Right lobe of liver (tissue), 6 donors: ENCODE data around the gene TMPRSS9. TPM values are rescaled to one million over a fixed set of nuclear protein-coding genes. Genes with fewer than 3 reads are reported as not detected.

ENCODE experiments used
- ATAC-seq, 4 donors: fragments of 200-7000 bp; cut with Tn5 transposase; one replicate each; pipeline ENCODE4 v1.9.1; 2020; ENCODE audit warnings: mild to moderate bottlenecking in 4 of 4, moderate library complexity in 4 of 4
- DNase-seq, 3 donors: peaks; one replicate each; pipeline ENCODE4 v3.0.0-alpha.2; 2020
- H3K27ac ChIP-seq, 3 donors: fragments of 200-600 bp; one replicate each; pipeline ENCODE4 v1.8.0; 2022
- H3K27me3 ChIP-seq, 2 donors: fragments of 200-600 bp; one replicate each; pipeline ENCODE4 v1.8.0; 2022
- H3K36me3 ChIP-seq, 4 donors: fragments of 200-600 bp; sonication (generic) in 1 of 4; one replicate each; pipeline versions ENCODE4 v1.5.1 to v1.8.0; 2017 to 2022; ENCODE audit warnings: control low read depth in 1 of 4
- H3K4me1 ChIP-seq, 4 donors: fragments of 200-600 bp; sonication (generic) in 1 of 4; one replicate each; pipeline versions ENCODE4 v1.5.1 to v1.8.0; 2017 to 2022; ENCODE audit warnings: control low read depth in 1 of 4
- H3K4me3 ChIP-seq, 3 donors: fragments of 200-600 bp; one replicate each; pipeline ENCODE4 v1.8.0; 2022
- H3K9me3 ChIP-seq, 4 donors: fragments of 200-600 bp; sonication (generic) in 1 of 4; one replicate each; pipeline versions ENCODE4 v1.5.1 to v1.8.0; 2017 to 2022; ENCODE audit warnings: control low read depth in 1 of 4
- POLR2A ChIP-seq: fragments of 450-650 bp; IDR thresholded peaks from one replicate; pipeline ENCODE4 v1.6.1; 2017; ENCODE audit warnings: antibody characterized with exemption, mild to moderate bottlenecking
- WGBS: methylation state at CpG from one replicate; pipeline ENCODE4 v1.1.6; 2018; ENCODE audit warnings: low coverage, low lambda C conversion rate; ENCODE audit not compliant: insufficient coverage; ENCODE audit errors: missing lambda C conversion rate; 5-methylcytosine and 5-hydroxymethylcytosine counted together
- intact Hi-C, 2 donors: fragments of 100-400 bp; cut with DNase I; formaldehyde crosslinking; loops; one replicate each; pipeline versions ENCODE4 v1.11.2 to v1.14.1; 2022
- total RNA-seq, 6 experiments: library from RNA; depleted of rRNA in 2 of 6; stranded (reverse); fragments of >200 nt in 2 of 6; fragmentation: NEBNext Ultra II Directional in 3 of 6; extraction: Animal tissue kit (Norgen Biotek cat#: 25700) in 3 of 6; gene quantifications; one replicate each; pipeline versions ENCODE4 v1.1.0 to v1.2.4, GENCODE V29; 2016 to 2023
- TF ChIP-seq, protein P1 (sequence below), 4 donors: fragments of 200-600 bp in 3 of 4; fragments of 450-650 bp in 1 of 4; IDR thresholded peaks; one replicate each; pipeline versions ENCODE4 v1.5.1 to v1.8.0; 2016 to 2022; ENCODE audit warnings: antibody characterized with exemption in 4 of 4, mild to moderate bottlenecking in 2 of 4
- donor health status: DM: no; HTN: yes; CAD: no.
- donor health status: DM: no; HTN: no; CAD: no.
- donor health status: DM: no; HTN: no; CAD: no.
- donor health status: DM: no; HTN: yes; CAD: no.
- donor health status: DM: no; HTN: yes; CAD: no.

The TMPRSS9 gene
- total RNA-seq, 6 experiments from 2014 or later, result 0.12 to 6.7 (median 2.9) TPM

- peaks cover 0 to under 1% (median 0%) of the 10 kb centered on the region in 4 donors for H3K36me3 ChIP-seq
- H3K4me1 ChIP-seq, result no peaks in the 10 kb centered on the region
Measured at GRCh38 chr19:2443116-2443784, 83.2 kb downstream of the TMPRSS9 start.

DNA sequence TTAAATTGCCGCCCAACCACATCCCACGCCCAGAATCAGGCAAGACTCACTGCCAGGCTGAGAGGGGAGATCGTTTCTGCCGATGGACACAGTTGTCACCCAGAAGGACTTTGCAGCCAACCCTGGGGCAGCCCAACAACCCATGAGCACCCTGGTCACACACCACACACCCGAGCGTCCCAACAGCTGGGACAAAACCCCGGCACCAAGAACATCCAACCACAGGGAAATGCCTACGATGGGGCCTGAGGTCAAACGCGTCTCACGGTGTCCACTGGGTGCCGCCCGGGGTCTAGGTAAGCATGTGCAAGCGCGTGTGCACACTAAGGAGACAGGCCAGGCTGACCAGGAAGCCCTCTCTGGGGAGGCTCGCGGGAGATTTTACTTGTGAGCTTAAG, 83.7 kb downstream of the TMPRSS9 start:
- no peaks in the 10 kb centered on the region for H3K36me3 ChIP-seq
- intact Hi-C loops, result no loop called here
- no peaks in the 10 kb centered on the region for H3K9me3 ChIP-seq
- TF ChIP-seq, protein P1, sequence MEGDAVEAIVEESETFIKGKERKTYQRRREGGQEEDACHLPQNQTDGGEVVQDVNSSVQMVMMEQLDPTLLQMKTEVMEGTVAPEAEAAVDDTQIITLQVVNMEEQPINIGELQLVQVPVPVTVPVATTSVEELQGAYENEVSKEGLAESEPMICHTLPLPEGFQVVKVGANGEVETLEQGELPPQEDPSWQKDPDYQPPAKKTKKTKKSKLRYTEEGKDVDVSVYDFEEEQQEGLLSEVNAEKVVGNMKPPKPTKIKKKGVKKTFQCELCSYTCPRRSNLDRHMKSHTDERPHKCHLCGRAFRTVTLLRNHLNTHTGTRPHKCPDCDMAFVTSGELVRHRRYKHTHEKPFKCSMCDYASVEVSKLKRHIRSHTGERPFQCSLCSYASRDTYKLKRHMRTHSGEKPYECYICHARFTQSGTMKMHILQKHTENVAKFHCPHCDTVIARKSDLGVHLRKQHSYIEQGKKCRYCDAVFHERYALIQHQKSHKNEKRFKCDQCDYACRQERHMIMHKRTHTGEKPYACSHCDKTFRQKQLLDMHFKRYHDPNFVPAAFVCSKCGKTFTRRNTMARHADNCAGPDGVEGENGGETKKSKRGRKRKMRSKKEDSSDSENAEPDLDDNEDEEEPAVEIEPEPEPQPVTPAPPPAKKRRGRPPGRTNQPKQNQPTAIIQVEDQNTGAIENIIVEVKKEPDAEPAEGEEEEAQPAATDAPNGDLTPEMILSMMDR (IDR thresholded peaks at IDR 0.05), result no peak
- TF ChIP-seq POLR2A, result no peak
- no peaks in the 10 kb centered on the region for H3K4me1 ChIP-seq
- H3K27me3 ChIP-seq, result no peaks in the 10 kb centered on the region
- H3K4me3 ChIP-seq, result no peak overlapping the region
- ATAC-seq (no peak), DNase-seq (no peak)
- no peak overlapping the region for H3K27ac ChIP-seq
- WGBS, result 57% methylated on average over 1 of the region's 17 CpGs

More at GRCh38 chr19:2443116-2443784, 83.2 kb downstream of the TMPRSS9 start:
- no peak overlapping the region for H3K27ac ChIP-seq
- DNase-seq, result no peak
- no peak overlapping the region for H3K4me3 ChIP-seq
- no peak for TF ChIP-seq POLR2A
- TF ChIP-seq, protein P1 (IDR thresholded peaks at IDR 0.05), result no peak
- no peak for ATAC-seq
- intact Hi-C loops, result no loop called here
- H3K27me3 ChIP-seq, result no peaks in the 10 kb centered on the region
- H3K9me3 ChIP-seq, result no peaks in the 10 kb centered on the region
- 93% methylated on average over 3 of the region's 22 CpGs for WGBS

DNA sequence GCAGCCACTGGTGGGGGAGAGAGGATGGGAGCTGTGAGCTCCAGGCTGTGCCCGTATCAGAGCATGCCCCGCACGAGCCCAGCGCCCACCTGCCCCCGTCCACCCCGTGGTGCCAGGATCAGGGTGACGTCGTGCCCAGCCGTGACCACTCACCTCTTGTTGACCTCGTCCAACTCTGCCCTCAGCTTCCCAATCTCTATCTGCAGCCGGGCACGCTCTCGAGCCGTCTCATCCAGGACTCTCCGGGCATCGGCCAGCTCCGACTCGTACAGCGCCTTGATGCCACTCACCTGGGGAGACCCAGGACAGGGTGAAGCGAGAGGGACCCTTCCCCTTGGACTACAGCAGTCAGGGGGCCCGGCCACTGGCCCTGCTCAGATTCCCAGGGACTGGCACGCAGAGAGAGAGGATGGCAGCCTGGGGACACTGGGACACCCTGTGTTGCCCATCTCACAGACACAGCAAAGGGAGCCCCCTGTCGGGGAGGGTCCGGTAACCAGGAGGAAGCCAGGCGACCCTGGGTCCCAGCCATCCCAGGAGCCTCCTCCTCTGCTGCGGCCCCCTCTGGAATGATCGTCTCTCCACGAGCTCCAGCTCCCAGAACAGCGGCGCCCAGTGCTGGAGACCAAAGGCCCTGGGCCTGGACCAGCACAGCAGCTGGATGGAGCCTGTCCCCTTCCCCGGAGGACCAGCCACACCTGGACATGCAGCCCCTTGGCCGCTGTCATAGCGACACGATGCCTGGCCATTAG, 84.4 kb downstream of the TMPRSS9 start:
- no peak overlapping the region for H3K27ac ChIP-seq
- WGBS, result no CpG with 5 or more reads among the region's 34 CpGs
- peak in 1 of 4 donors; percentile 21 for ATAC-seq
- no peaks in the 10 kb centered on the region for H3K4me1 ChIP-seq
- H3K9me3 ChIP-seq, result no peaks in the 10 kb centered on the region
- no peaks in the 10 kb centered on the region for H3K36me3 ChIP-seq
- no peaks in the 10 kb centered on the region for H3K27me3 ChIP-seq
- DNase-seq, result no peak
- intact Hi-C loops, result no loop called here
- no peak for TF ChIP-seq POLR2A
- TF ChIP-seq, protein P1 (IDR thresholded peaks at IDR 0.05), result no peak
- no peak overlapping the region for H3K4me3 ChIP-seq

DNA sequence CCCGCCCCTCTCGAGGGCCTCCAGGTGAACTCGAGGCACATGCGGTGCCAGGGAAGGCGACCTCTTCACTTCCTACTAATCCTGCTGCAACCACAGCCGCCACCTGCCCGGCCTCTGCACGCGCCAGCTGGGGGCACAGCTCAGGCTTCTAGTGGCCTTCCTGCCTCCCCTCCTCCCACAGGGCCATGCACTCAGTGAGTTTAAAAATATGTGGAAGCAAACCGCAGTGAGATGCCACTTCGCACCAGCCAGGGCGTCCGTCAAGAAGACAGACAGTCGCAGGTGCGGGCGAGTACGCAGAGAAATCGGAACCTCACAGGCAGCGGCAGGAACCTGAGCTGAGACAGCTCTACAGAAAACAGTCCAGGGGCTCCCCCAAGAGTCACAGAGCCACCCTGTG, 86.3 kb downstream of the TMPRSS9 start:
- Histone ChIP-seq H3K36me3 (no peaks in the 10 kb centered on the region), H3K27me3 (no peaks in the 10 kb centered on the region), H3K4me1 (no peaks in the 10 kb centered on the region), H3K27ac (no peak overlapping the region), H3K4me3 (no peak overlapping the region), H3K9me3 (no peaks in the 10 kb centered on the region)
- WGBS, result 65% methylated on average over 12 of the region's 19 CpGs
- DNase-seq (no peak), ATAC-seq (no peak)
- intact Hi-C loops, result no loop called here
- TF ChIP-seq, protein P1 (IDR thresholded peaks at IDR 0.05), result no peak
- no peak for TF ChIP-seq POLR2A
